Body of pancreas (tissue), 4 donors: ENCODE measurements around the gene TNRC18. TPM values are rescaled to one million over a fixed set of nuclear protein-coding genes. Genes with fewer than 3 reads are reported as not detected.
"Not testable (repeated sequence)": the region's sequence is repeated elsewhere in the genome, so short reads cannot be mapped to it uniquely, and the experiment has no call there.

Experiments
- ATAC-seq: fragments of 150-250 bp; one replicate; pipeline ENCODE4 v1.9.1; 2016
- DNase-seq, 4 donors: peaks; one replicate each; pipeline ENCODE4 v3.0.0-alpha.2; 2019
- H3K27ac ChIP-seq, 4 donors: fragments of 200-600 bp; sonication (generic); 1 replicate in 3 of 4; 2 replicates in 1 of 4; pipeline versions ENCODE4 v1.5.1 to v1.6.1; 2016 to 2019; ENCODE audit warnings: mild to moderate bottlenecking in 1 of 4, mixed read lengths in 1 of 4, moderate library complexity in 1 of 4
- H3K27me3 ChIP-seq, 2 donors: fragments of 200-600 bp; sonication (generic); one replicate each; pipeline ENCODE4 v1.6.0; 2016; ENCODE audit warnings: mild to moderate bottlenecking in 1 of 2
- H3K36me3 ChIP-seq, 2 donors: fragments of 200-600 bp; sonication (generic); replicated peaks in 1 of 2; 2 replicates each; pipeline ENCODE4 v1.5.1; 2016; ENCODE audit warnings: low read depth in 2 of 2; ENCODE audit not compliant: insufficient read depth in 1 of 2
- H3K4me1 ChIP-seq: fragments of 200-600 bp; sonication (generic); one replicate; pipeline ENCODE4 v1.6.0; 2016
- H3K4me3 ChIP-seq, 2 donors: fragments of 200-600 bp; sonication (generic); 1 replicate in 1 of 2; 2 replicates in 1 of 2; pipeline ENCODE4 v1.5.1; 2016 to 2019
- H3K9me3 ChIP-seq, 3 donors: fragments of 200-600 bp; sonication (generic); 1 replicate in 2 of 3; 2 replicates in 1 of 3; pipeline ENCODE4 v1.5.1; 2016
- POLR2A ChIP-seq, 3 donors: fragments of 450-650 bp; IDR thresholded peaks; one replicate each; pipeline ENCODE4 v1.6.1; 2016; ENCODE audit warnings: antibody characterized with exemption in 3 of 3, mild to moderate bottlenecking in 2 of 3
- WGBS, 2 donors: methylation state at CpG; one replicate each; pipeline ENCODE4 v1.1.5; 2017; 5-methylcytosine and 5-hydroxymethylcytosine counted together
- intact Hi-C: fragments of 100-400 bp; cut with DNase I; formaldehyde crosslinking; loops from one replicate; pipeline ENCODE4 v1.15.1; 2023
- total RNA-seq, 2 donors: library from RNA; depleted of rRNA; stranded (reverse); fragments of >200 nt; gene quantifications; one replicate each; pipeline ENCODE4 v1.1.0, GENCODE V29; 2016
- TF ChIP-seq, protein P1 (sequence below), 7 experiments: fragments of 450-650 bp in 4 of 7; fragments of 200-600 bp in 3 of 7; sonication (generic) in 3 of 7; IDR thresholded peaks; one replicate each; pipeline ENCODE4 v1.5.1; 2016 to 2019; ENCODE audit warnings: antibody characterized with exemption in 7 of 7

The TNRC18 gene
- total RNA-seq, 2 donors from 2014 or later = 87.9 to 201 TPM

DNA sequence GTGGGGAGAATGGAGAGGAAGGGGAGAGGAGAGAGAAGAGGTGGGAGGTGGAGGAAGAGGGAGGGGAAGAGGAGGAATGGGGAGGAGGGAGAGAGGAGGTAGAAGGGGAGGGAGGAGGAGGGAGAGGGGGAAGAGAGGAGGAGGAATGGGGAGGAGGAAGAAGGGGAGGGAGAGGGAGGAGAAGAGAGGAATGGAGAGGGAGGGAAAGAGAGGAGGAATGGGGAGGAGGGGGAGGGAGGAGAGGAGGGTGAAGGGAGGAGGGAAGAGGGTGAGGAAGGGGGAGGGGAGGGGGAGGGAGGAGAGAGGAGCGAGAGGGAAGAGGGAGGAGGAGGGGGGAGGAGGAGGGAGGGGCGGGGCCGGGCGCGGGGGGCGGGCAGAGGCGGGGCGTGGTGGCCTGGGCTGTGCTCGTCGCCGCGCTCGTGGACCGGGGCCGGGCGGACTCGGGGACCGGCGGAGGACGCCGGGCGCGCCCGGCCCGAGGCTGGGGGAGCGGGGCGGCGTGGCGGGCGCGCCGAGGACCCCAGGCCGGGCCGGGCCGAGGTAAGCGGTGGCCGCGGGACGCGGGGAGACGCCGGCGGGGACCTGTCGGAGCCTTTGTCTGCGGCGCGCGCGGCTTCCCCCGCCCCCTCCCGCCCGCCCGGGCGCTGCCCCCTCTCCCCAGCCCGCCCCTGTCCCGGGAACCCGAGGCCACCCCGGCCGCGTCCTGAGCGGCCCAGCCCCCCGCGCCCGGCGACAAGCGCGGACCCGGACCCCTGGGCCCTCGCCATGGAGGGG is 140.9 kb downstream of the TNRC18 start, which contains the start of gene SLC29A4:
TSS of gene SLC29A4 (plus strand) at position 401 of the 774 bp plus-strand sequence. CDS start 4,874 bp downstream, outside the sequence.
- no peak for TF ChIP-seq POLR2A (IDR thresholded peaks at IDR 0.05)
- peak within 1 kb of the TSS in 1 of 2 donors; percentile 22 for H3K4me3 ChIP-seq
- no peaks in the 10 kb centered on the region for H3K36me3 ChIP-seq
- 0 to 6% methylated on average over 11 to 25 of the region's 69 CpGs for WGBS, 2 donors
- peaks cover 0 to 3% of the 10 kb centered on the region in 2 donors for H3K27me3 ChIP-seq
- peak within 1 kb of the TSS in 2 of 4 donors; percentile 47 to 54 for H3K27ac ChIP-seq
- intact Hi-C loops = no loop called here
- ATAC-seq (peak; percentile 65), DNase-seq (peak; percentile 45 to 65 (median 55))
- peaks cover 15% of the 10 kb centered on the region for H3K4me1 ChIP-seq
- no peaks in the 10 kb centered on the region for H3K9me3 ChIP-seq

DNA sequence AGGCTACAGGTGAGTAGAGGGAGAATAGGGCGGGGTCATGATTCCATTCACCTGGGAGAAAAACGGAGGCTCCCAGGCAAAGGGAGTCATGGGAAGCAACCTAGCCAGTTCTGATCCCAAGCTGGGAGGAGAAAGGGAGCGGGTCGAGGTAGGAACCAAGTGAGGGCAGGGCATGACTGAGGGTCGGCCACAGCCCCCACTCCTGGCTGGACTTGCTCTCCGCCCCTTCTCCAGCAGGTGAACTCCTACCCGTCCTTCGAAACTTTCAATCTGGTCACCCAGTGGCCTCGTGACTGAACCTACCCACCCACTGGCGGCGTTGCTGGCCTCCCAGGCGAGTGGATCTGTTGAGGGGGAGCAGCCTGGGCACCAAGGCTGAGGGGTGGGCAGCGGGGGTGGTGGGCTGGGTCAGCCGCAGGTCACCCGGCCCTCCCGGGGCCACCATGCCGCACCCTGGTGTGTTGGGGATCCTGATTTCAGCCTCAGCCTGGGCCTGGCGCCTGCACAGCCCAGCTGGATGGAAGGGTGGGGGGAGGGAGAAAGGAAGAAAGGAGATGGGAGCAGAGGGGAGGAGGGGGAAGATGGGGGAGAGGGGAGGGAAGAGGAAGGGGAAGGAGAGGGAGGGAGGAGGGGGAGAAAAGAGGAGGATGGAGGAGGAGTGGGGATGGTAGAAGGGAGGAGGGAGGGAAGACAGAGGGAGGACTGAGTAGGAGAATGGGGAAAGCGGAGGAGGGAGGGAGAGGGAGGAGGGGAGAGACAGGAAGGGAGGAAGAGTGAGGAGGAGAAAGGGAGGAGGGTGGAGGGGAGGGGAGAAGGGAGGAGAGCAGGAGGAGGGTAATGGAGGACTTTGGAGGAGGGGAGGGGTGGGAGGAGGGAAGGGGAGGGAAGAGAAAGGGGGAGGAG is 141.8 kb downstream of the TNRC18 start:
- ATAC-seq, intact Hi-C loops, DNase-seq: not testable (repeated sequence)

DNA sequence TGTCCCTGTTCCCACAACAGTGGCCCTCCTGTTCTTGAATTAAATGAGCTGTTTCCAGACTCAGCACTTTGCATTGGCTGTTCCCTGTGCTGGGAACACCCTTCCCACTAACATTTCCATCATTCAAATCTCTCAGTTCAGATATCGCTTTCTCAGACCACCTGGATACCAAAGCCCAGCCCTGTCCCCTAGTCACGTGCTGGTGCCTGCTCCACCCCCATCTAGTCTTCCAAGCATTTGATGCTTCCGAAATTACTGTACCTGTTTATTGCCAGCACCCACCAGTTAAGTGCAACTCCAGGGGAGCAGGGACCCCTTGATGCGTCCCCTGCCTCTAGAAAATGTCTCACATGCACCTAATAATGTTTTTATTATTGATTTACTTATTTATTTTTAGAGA is 143.9 kb downstream of the TNRC18 start:
- no peak for TF ChIP-seq POLR2A (IDR thresholded peaks at IDR 0.05)
- TF ChIP-seq, protein P1, sequence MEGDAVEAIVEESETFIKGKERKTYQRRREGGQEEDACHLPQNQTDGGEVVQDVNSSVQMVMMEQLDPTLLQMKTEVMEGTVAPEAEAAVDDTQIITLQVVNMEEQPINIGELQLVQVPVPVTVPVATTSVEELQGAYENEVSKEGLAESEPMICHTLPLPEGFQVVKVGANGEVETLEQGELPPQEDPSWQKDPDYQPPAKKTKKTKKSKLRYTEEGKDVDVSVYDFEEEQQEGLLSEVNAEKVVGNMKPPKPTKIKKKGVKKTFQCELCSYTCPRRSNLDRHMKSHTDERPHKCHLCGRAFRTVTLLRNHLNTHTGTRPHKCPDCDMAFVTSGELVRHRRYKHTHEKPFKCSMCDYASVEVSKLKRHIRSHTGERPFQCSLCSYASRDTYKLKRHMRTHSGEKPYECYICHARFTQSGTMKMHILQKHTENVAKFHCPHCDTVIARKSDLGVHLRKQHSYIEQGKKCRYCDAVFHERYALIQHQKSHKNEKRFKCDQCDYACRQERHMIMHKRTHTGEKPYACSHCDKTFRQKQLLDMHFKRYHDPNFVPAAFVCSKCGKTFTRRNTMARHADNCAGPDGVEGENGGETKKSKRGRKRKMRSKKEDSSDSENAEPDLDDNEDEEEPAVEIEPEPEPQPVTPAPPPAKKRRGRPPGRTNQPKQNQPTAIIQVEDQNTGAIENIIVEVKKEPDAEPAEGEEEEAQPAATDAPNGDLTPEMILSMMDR (IDR thresholded peaks at IDR 0.05) = no peak
- H3K36me3 ChIP-seq = no peaks in the 10 kb centered on the region
- ATAC-seq = no peak
- DNase-seq = no peak
- no peak overlapping the region for H3K4me3 ChIP-seq
- peaks cover 0 to 3% of the 10 kb centered on the region in 2 donors for H3K27me3 ChIP-seq
- peaks cover 20% of the 10 kb centered on the region for H3K4me1 ChIP-seq
- WGBS, 2 donors = 83% methylated on average over 4 of the region's 4 CpGs
- no peak overlapping the region for H3K27ac ChIP-seq
- intact Hi-C loops = no loop called here
- H3K9me3 ChIP-seq = no peaks in the 10 kb centered on the region

More for the DNA sequence above, 141.8 kb downstream of the TNRC18 start:
- H3K27me3 ChIP-seq, H3K36me3 ChIP-seq, H3K4me3 ChIP-seq, H3K27ac ChIP-seq, H3K9me3 ChIP-seq: not testable (repeated sequence)
- H3K4me1 ChIP-seq = peaks cover 15% of the 10 kb centered on the region
- 63 to 69% methylated on average over 9 to 12 of the region's 19 CpGs for WGBS, 2 donors

DNA sequence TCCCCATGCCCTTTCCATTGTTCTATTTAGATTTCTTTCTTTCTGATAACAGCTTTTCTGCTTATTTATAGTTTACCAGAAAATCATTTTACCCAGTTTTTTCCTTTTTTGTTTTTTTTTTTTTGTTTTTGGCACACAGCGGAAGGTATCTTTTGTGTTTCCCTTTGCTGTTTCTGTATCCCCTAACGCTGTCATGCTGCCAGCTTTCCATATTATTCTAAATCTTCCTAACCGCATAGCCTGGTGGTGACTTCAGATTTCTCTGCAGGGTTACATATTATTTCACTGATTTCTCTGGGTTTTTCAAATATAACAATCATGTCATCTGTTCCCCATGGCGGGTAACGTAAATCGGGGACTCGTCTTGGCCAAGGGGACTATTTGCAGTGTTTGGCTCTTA is 144.9 kb downstream of the TNRC18 start:
- H3K36me3 ChIP-seq = no peaks in the 10 kb centered on the region
- H3K27me3 ChIP-seq = peaks cover 0 to 3% of the 10 kb centered on the region in 2 donors
- ATAC-seq (no peak), DNase-seq (no peak)
- no peaks in the 10 kb centered on the region for H3K9me3 ChIP-seq
- peaks cover 21% of the 10 kb centered on the region for H3K4me1 ChIP-seq
- intact Hi-C loops = no loop called here
- H3K4me3 ChIP-seq = no peak overlapping the region
- TF ChIP-seq, protein P1 (IDR thresholded peaks at IDR 0.05) = no peak
- TF ChIP-seq POLR2A (IDR thresholded peaks at IDR 0.05) = no peak
- no peak overlapping the region for H3K27ac ChIP-seq
- 67 to 83% methylated on average over 7 of the region's 7 CpGs for WGBS, 2 donors

DNA sequence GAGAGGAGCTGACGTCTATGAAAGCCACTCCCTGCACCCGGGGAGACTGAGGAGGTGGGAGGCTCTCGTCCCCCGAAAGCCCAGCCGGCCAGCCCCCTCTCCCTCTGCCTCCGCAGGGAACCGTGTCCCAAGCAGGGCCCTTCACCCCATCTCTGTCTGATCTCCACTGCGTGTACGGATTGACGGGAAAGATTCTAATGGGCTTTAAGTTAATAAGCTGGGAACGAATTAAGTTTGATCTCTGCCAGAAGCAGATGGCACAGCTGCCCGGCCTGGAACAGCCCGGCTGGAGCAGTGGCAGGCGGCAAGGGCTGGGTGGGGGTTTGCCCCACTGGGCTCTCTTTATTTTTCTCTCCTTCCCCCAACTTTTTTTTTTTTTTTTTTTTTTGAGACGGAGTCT is 147.0 kb downstream of the TNRC18 start:
- no peak for ATAC-seq
- intact Hi-C loops = no loop called here

DNA sequence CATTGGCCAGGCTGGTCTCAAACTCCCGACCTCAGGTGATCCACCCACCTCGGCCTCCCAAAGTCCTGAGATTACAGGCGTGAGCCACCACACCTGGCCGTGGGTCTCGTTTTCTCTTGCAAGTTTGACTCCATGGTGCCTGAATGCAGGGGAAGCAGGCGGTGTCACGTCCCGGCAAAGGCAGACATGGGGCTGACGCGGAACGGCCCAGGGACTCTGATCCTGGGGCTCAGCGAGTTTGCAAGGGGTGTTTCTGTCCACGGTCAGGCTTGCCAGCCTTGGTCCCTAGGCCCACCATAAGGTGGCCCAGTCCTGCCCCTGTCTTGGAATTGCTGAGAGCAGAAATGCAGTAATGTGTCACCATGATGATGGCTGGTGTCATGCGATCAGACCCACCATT is 147.5 kb downstream of the TNRC18 start:
- H3K27me3 ChIP-seq, H3K9me3 ChIP-seq, ATAC-seq, H3K36me3 ChIP-seq, intact Hi-C loops, H3K4me3 ChIP-seq, DNase-seq, H3K27ac ChIP-seq: not testable (repeated sequence)
- 89% methylated on average over 14 of the region's 14 CpGs; no CpG with 5 or more reads in 1 of the 2 donors for WGBS, 2 donors
- peaks cover 26% of the 10 kb centered on the region for H3K4me1 ChIP-seq

More for the DNA sequence above, 147.0 kb downstream of the TNRC18 start:
- 61 to 73% methylated on average over 13 to 15 of the region's 15 CpGs for WGBS, 2 donors
- Histone ChIP-seq H3K9me3 (no peaks in the 10 kb centered on the region), H3K4me3 (no peak overlapping the region), H3K27me3 (no peaks in the 10 kb centered on the region), H3K27ac (no peak overlapping the region), H3K4me1 (peaks cover 26% of the 10 kb centered on the region), H3K36me3 (no peaks in the 10 kb centered on the region)
- TF ChIP-seq, protein P1 (IDR thresholded peaks at IDR 0.05) = no peak
- TF ChIP-seq POLR2A (IDR thresholded peaks at IDR 0.05) = no peak
- DNase-seq = no peak

DNA sequence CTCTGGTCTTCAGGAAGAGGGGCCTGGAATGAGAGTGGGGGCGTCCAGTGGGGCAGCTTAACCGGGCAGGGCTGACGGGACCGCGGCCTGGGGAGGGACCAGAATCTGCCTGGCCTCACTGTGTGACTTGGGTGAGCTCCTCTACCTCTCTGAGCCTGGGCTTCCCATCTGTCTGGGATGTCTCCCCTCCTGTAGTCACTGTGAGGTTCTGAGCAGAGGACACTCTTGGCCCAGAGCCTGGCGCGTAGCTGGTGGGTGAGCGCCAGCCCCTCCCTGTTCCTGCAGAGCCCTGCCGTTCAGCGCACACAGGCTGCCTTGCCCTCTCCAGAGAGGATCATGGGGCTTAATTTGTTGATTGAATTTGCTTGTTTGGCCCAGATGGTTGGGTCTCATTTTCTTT is 148.1 kb downstream of the TNRC18 start:
- WGBS, 2 donors = 50 to 55% methylated on average over 2 to 10 of the region's 10 CpGs
- Histone ChIP-seq H3K4me1 (peaks cover 26% of the 10 kb centered on the region), H3K27ac (peak overlapping the region in 3 of 4 donors; percentile 74 to 83 (median 81))
- H3K9me3 ChIP-seq, H3K4me3 ChIP-seq, intact Hi-C loops, ATAC-seq, H3K36me3 ChIP-seq, H3K27me3 ChIP-seq: not testable (repeated sequence)
- peak in 3 of 4 donors; percentile 56 to 78 (median 58) for DNase-seq

DNA sequence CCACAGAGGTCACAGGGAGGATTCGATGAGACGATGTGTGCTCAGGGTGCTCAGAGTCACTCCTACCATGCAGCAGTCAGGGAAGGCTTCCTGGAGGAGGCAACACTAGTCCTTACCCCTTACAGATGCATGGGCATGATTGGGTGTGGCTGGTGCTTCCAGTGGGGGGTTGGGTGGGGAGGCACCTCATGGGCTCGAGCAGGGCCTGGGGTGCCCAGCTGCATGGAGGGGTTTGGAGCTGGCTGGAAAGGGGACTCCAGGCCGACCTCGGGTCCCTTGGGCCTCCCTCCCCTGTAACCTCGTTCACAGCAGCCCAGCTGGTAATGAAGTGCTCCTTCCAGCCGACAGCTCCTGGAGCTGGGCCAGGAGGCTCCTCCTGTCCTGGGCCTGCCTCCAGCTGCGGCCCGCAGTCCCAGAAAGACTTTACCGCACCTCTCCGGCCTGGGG is 148.6 kb downstream of the TNRC18 start:
- DNase-seq (peak in 3 of 4 donors; percentile 42 to 69 (median 43)), ATAC-seq (peak; percentile 23)
- intact Hi-C loops, H3K9me3 ChIP-seq, H3K27me3 ChIP-seq, H3K36me3 ChIP-seq, H3K4me3 ChIP-seq: not testable (repeated sequence)
- H3K4me1 ChIP-seq = peaks cover 26% of the 10 kb centered on the region
- H3K27ac ChIP-seq = peak overlapping the region; percentile 74 to 83 (median 78)
- 23 to 42% methylated on average over 8 to 9 of the region's 11 CpGs for WGBS, 2 donors
